CD4-positive, alpha-beta memory T cell (primary cell): ENCODE results near the gene NKAP. TPM values are rescaled to one million over a fixed set of nuclear protein-coding genes. Genes with fewer than 3 reads are reported as not detected.

Experiments used
- CTCF ChIA-PET: fragments of 350-600 bp; sonication (Branson Sonifier 250); formaldehyde crosslinking; loops from one replicate; lab custom pipeline; 2021; ENCODE audit warnings: inconsistent platforms; ENCODE audit not compliant: partially characterized antibody; lab: Charles Lee
- POLR2A ChIA-PET: fragments of 350-600 bp; sonication (Branson Sonifier 250); formaldehyde crosslinking; loops from one replicate; lab custom pipeline; 2021; ENCODE audit not compliant: partially characterized antibody; lab: Charles Lee
- DNase-seq, 5 donors: peaks; one replicate each; pipeline versions ENCODE4 v3.0.0 to v3.0.0-alpha.2; 2020 to 2022; ENCODE audit warnings: mixed read lengths in 1 of 5
- H3K27ac ChIP-seq: one replicate; pipeline ENCODE4 v1.7.0; 2013; ENCODE audit warnings: low read depth, low read length
- H3K27me3 ChIP-seq: 2 replicates; pipeline ENCODE4 v1.7.0; 2013; ENCODE audit warnings: mild to moderate bottlenecking, low read length, moderate library complexity; ENCODE audit not compliant: insufficient read depth
- H3K36me3 ChIP-seq: 2 replicates; pipeline ENCODE4 v1.7.0; 2013; ENCODE audit warnings: mild to moderate bottlenecking, low read length, moderate library complexity; ENCODE audit not compliant: insufficient read depth
- H3K4me1 ChIP-seq: 2 replicates; pipeline ENCODE4 v1.7.0; 2013; ENCODE audit warnings: mild to moderate bottlenecking, low read length, moderate library complexity; ENCODE audit not compliant: insufficient read depth
- H3K4me3 ChIP-seq, 2 donors: one replicate each; pipeline ENCODE4 v1.7.0; 2013; ENCODE audit warnings: low read length in 2 of 2, mild to moderate bottlenecking in 1 of 2
- H3K9me3 ChIP-seq, 2 donors: one replicate each; pipeline ENCODE4 v1.7.0; 2013; ENCODE audit warnings: low read length in 2 of 2, control low read depth in 1 of 2; ENCODE audit not compliant: control insufficient read depth in 1 of 2
- H3K27ac Mint-ChIP-seq, 7 donors: one replicate each; pipeline ENCODE4 v1.8.0; 2020 to 2021; ENCODE audit warnings: mixed read lengths in 7 of 7, mild to moderate bottlenecking in 6 of 7, inconsistent platforms in 3 of 7, moderate library complexity in 3 of 7
- H3K27me3 Mint-ChIP-seq, 2 donors: one replicate each; pipeline ENCODE4 v1.8.0; 2020 to 2021; ENCODE audit warnings: mixed read lengths in 2 of 2
- H3K36me3 Mint-ChIP-seq, 2 donors: one replicate each; pipeline ENCODE4 v1.8.0; 2020 to 2021; ENCODE audit warnings: mixed read lengths in 2 of 2, inconsistent platforms in 1 of 2, mild to moderate bottlenecking in 1 of 2
- H3K4me1 Mint-ChIP-seq, 4 donors: one replicate each; pipeline ENCODE4 v1.8.0; 2020 to 2021; ENCODE audit warnings: mixed read lengths in 4 of 4, mild to moderate bottlenecking in 1 of 4
- H3K4me3 Mint-ChIP-seq, 8 donors: one replicate each; pipeline ENCODE4 v1.8.0; 2020 to 2021; ENCODE audit warnings: mixed read lengths in 8 of 8, mild to moderate bottlenecking in 7 of 8, moderate library complexity in 6 of 8, inconsistent platforms in 3 of 8
- H3K9me3 Mint-ChIP-seq, 8 donors: one replicate each; pipeline ENCODE4 v1.8.0; 2020 to 2021; ENCODE audit warnings: mixed read lengths in 8 of 8, mild to moderate bottlenecking in 5 of 8, inconsistent platforms in 3 of 8, moderate library complexity in 1 of 8
- intact Hi-C: fragments of 100-400 bp; cut with micrococcal nuclease; formaldehyde crosslinking; loops from one replicate; pipeline ENCODE4 v1.15.1; 2023
- polyA plus RNA-seq, 2 donors: library from polyadenylated mRNA; unstranded; fragments of 300-500 nt; fragmentation: Illumina TruSeq; gene quantifications; one replicate each; pipeline ENCODE4 v1.2.3, GENCODE V29; 2021
- total RNA-seq, 2 experiments: library from RNA; stranded (reverse); gene quantifications; one replicate each; pipeline ENCODE4 v1.2.3, GENCODE V29; 2021

Gene NKAP
- total and polyA plus RNA-seq, 4 experiments from 2014 or later, result 1.4 to 15.9 (median 10.1) TPM

- no peaks in the 10 kb centered on the region for H3K9me3 Mint-ChIP-seq
- peaks cover 9% of the 10 kb centered on the region for H3K4me1 ChIP-seq
- H3K36me3 Mint-ChIP-seq, result peaks cover 0 to under 1% of the 10 kb centered on the region in 2 donors
- CTCF ChIA-PET, result interaction anchor here (0.7 to 3.0 kb wide), 2 partner anchors 7 to 101 kb away, joined by 3 to 16 read pairs; no protein-coding TSS in a partner anchor
- intact Hi-C loops, result loop anchor here (2.0 to 5.0 kb wide), 2 partner anchors 15 to 33 kb away; partner anchors contain the start of genes NDUFA1, RNF113A and UPF3B
- POLR2A ChIA-PET, result no interaction called here
- peak overlapping the region; percentile 41 to 74 (median 68) for H3K4me3 Mint-ChIP-seq
- H3K27me3 Mint-ChIP-seq, result no peaks in the 10 kb centered on the region
- peak; percentile 40 to 59 (median 47) for DNase-seq
- peak overlapping the region; percentile 15 to 74 (median 59) for H3K27ac Mint-ChIP-seq
- peak overlapping the region in 1 of 2 donors; percentile 28 for H3K4me3 ChIP-seq
- peaks cover 4 to 21% (median 10%) of the 10 kb centered on the region in 4 donors for H3K4me1 Mint-ChIP-seq
- H3K27me3 ChIP-seq, result no peaks in the 10 kb centered on the region
- H3K27ac ChIP-seq, result no peak overlapping the region
- no peaks in the 10 kb centered on the region for H3K36me3 ChIP-seq
- no peaks in the 10 kb centered on the region for H3K9me3 ChIP-seq
Observed at GRCh38 chrX:119885554-119886428, 57.8 kb downstream of the NKAP start.

- Histone ChIP-seq H3K9me3 (no peaks in the 10 kb centered on the region), H3K27ac (peak overlapping the region; percentile 15), H3K4me3 (no peak overlapping the region), H3K36me3 (no peaks in the 10 kb centered on the region), H3K4me1 (peaks cover 10% of the 10 kb centered on the region), H3K27me3 (no peaks in the 10 kb centered on the region)
- Mint-ChIP-seq H3K27me3 (no peaks in the 10 kb centered on the region), H3K4me1 (peaks cover 9 to 16% (median 15%) of the 10 kb centered on the region in 4 donors), H3K4me3 (no peak overlapping the region), H3K9me3 (peaks cover 0 to 1% (median 0%) of the 10 kb centered on the region in 8 donors), H3K27ac (peak overlapping the region in 6 of 7 donors; percentile 71 to 84 (median 78)), H3K36me3 (peaks cover 0 to 13% of the 10 kb centered on the region in 2 donors)
- intact Hi-C loops, result loop anchor here (2.0 kb wide), 1 partner anchor 90 kb away; the partner anchor contains the start of gene RPL39
- ChIA-PET POLR2A (interaction anchor here (0.9 to 1.1 kb wide), 3 partner anchors 9 to 89 kb away, joined by 3 to 5 read pairs (median 4); partner anchors contain the start of genes NDUFA1, RNF113A, RPL39 and UPF3B), CTCF (interaction anchor here (0.9 to 2.9 kb wide), 4 partner anchors 10 to 364 kb away, joined by 3 to 11 read pairs (median 8); partner anchors contain the start of genes RNF113A and RPL39)
- peak; percentile 35 to 51 (median 49) for DNase-seq
Observed at GRCh38 chrX:119880552-119881437, 62.8 kb downstream of the NKAP start.

GRCh38 chrX:119880076-119880475 lies 63.5 kb downstream of the NKAP start:
- no peak overlapping the region for H3K27ac ChIP-seq
- no peaks in the 10 kb centered on the region for H3K36me3 ChIP-seq
- H3K4me3 ChIP-seq, result no peak overlapping the region
- H3K9me3 ChIP-seq, result no peaks in the 10 kb centered on the region
- intact Hi-C loops, result loop anchor here (2.0 kb wide), 1 partner anchor 89 kb away; the partner anchor contains the start of gene RPL39
- CTCF ChIA-PET, result interaction anchor here (0.9 to 2.9 kb wide), 4 partner anchors 9 to 363 kb away, joined by 3 to 11 read pairs (median 8); partner anchors contain the start of genes RNF113A and RPL39
- peak overlapping the region in 6 of 7 donors; percentile 2 to 84 (median 74) for H3K27ac Mint-ChIP-seq
- peak in 3 of 5 donors; percentile 17 to 25 (median 23) for DNase-seq
- POLR2A ChIA-PET, result interaction anchor here (1.0 to 1.9 kb wide), 3 partner anchors 9 to 88 kb away, joined by 3 to 20 read pairs (median 4); partner anchors contain the start of genes NDUFA1, RNF113A, RPL39 and UPF3B
- no peaks in the 10 kb centered on the region for H3K27me3 Mint-ChIP-seq
- peaks cover 11% of the 10 kb centered on the region for H3K4me1 ChIP-seq
- no peak overlapping the region for H3K4me3 Mint-ChIP-seq
- peaks cover 0 to 1% (median 0%) of the 10 kb centered on the region in 8 donors for H3K9me3 Mint-ChIP-seq
- H3K4me1 Mint-ChIP-seq, result peaks cover 9 to 15% (median 15%) of the 10 kb centered on the region in 4 donors
- no peaks in the 10 kb centered on the region for H3K27me3 ChIP-seq
- peaks cover 0 to 13% of the 10 kb centered on the region in 2 donors for H3K36me3 Mint-ChIP-seq

DNA sequence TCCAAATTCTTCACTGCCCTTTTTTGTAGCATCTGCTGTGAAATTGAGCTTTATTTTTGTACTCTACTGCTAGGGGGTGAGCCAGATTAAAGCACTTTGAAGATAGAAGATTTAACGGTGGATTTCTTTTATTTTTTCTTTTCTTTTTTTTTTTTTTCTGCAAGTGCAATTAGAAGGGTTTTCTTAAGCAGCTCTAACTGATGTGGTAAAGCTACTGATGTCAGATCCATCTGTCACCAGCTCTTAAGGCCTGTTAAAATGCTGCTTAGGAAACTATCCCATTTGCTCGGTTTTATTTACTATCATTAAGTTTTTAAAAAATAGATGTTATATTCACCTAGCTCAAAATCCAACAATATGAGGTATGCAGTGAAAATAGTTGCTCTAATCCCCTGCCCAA lies 64.8 kb downstream of the NKAP start:
- Mint-ChIP-seq H3K4me3 (no peak overlapping the region), H3K27ac (peak overlapping the region in 2 of 7 donors; percentile 13 to 31), H3K9me3 (peaks cover 0 to 1% (median 0%) of the 10 kb centered on the region in 8 donors), H3K4me1 (peaks cover 9 to 15% (median 15%) of the 10 kb centered on the region in 4 donors), H3K36me3 (peaks cover 2 to 16% of the 10 kb centered on the region in 2 donors), H3K27me3 (no peaks in the 10 kb centered on the region)
- ChIA-PET CTCF (interaction anchor here (0.9 to 2.9 kb wide), 4 partner anchors 8 to 87 kb away, joined by 3 to 16 read pairs (median 11); partner anchors contain the start of genes RNF113A and RPL39), POLR2A (interaction anchor here (0.6 to 1.9 kb wide), 3 partner anchors 26 to 87 kb away, joined by 3 to 20 read pairs (median 4); partner anchors contain the start of genes RPL39 and UPF3B)
- Histone ChIP-seq H3K9me3 (no peaks in the 10 kb centered on the region), H3K27me3 (no peaks in the 10 kb centered on the region), H3K27ac (no peak overlapping the region), H3K4me3 (no peak overlapping the region), H3K36me3 (no peaks in the 10 kb centered on the region), H3K4me1 (peaks cover 14% of the 10 kb centered on the region)
- DNase-seq, result no peak
- intact Hi-C loops, result no loop called here

DNA sequence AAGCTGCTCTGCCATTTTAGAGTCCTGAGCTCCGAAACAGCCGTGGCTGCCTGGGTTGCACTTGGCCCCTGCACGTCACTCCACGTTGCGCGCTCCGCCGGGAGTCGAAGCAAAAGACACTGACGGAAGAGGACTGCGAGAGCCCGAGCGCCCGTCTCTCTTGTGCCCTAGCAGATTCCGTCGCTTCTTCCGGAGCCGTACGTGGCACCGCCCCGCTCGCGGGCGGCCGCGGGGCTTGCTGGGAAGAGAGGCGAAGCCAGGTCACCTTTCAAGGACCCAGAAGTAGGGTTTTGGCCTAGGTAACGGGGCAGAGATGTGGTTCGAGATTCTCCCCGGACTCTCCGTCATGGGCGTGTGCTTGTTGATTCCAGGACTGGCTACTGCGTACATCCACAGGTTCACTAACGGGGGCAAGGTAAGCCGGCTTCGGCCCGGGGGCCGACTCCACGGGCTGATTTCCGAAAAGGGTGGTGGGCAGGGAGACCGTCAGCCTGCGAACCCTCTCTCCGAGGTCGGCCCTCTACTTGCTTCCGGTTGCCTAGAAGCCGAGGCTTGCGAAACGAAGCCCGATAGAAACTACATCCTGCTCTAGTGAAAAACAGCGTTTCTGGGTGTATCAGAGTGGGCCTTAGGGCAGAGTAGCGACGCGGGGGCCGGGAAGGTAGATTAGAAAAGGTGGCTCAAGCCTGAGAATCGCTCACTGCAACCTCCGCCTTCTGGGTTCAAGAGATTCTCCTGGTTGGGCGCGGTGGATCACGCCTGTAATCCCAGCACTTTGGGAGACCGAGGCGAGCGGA lies 71.8 kb downstream of the NKAP start, which contains the start of the genes NDUFA1 and RNF113A:
Gene NDUFA1, plus strand, starts transcription at position 234 of the 797 bp plus-strand sequence. Its CDS starts 80 bp downstream, at position 314.
Gene RNF113A, minus strand, starts transcription at position 135 of the 797 bp plus-strand sequence. Its CDS starts 120 bp downstream, at position 15.
- no peaks in the 10 kb centered on the region for H3K36me3 ChIP-seq
- peak within 1 kb of the TSS; percentile 78 to 89 for H3K4me3 ChIP-seq
- POLR2A ChIA-PET, result interaction anchor here (0.9 to 3.3 kb wide), 13 partner anchors 9 to 389 kb away, joined by 3 to 51 read pairs (median 6); partner anchors contain the start of genes NKAP, RPL39, SEPTIN6 and SOWAHD
- Mint-ChIP-seq H3K9me3 (peaks cover 0 to 2% (median 0%) of the 10 kb centered on the region in 8 donors), H3K27ac (peak within 1 kb of the TSS; percentile 98 to 100 (median 98)), H3K4me3 (peak within 1 kb of the TSS; percentile 93 to 100 (median 96)), H3K36me3 (peaks cover 2 to 28% of the 10 kb centered on the region in 2 donors), H3K27me3 (no peaks in the 10 kb centered on the region), H3K4me1 (peaks cover 3 to 39% (median 17%) of the 10 kb centered on the region in 4 donors)
- CTCF ChIA-PET, result interaction anchor here (1.8 to 2.5 kb wide), 3 partner anchors 8 to 80 kb away, joined by 3 to 11 read pairs (median 10); partner anchors contain the start of gene RPL39
- H3K9me3 ChIP-seq, result no peaks in the 10 kb centered on the region
- H3K27me3 ChIP-seq, result no peaks in the 10 kb centered on the region
- DNase-seq, result peak; percentile 86 to 91 (median 89)
- H3K4me1 ChIP-seq, result peaks cover 15% of the 10 kb centered on the region
- intact Hi-C loops, result loop anchor here (1.0 to 5.0 kb wide), 7 partner anchors 15 to 404 kb away; partner anchors contain the start of genes NKAP, NKRF, RPL39 and SLC25A5
- H3K27ac ChIP-seq, result peak within 1 kb of the TSS; percentile 85
